Thyroid gland (tissue), 4 donors: ENCODE data around the gene KRT26. TPM values are rescaled to one million over a fixed set of nuclear protein-coding genes. Genes with fewer than 3 reads are reported as not detected.

Experiments
- DNase-seq, 2 donors: peaks; one replicate each; pipeline ENCODE4 v3.0.0-alpha.2; 2019
- H3K27ac ChIP-seq, 3 donors: fragments of 200-600 bp; sonication (generic); 1 replicate in 2 of 3; 2 replicates in 1 of 3; pipeline ENCODE4 v1.5.1; 2016 to 2019; ENCODE audit warnings: mild to moderate bottlenecking in 1 of 3, moderate library complexity in 1 of 3
- H3K27me3 ChIP-seq: fragments of 200-600 bp; sonication (generic); one replicate; pipeline ENCODE4 v1.5.1; 2019
- H3K36me3 ChIP-seq, 2 donors: fragments of 200-600 bp; sonication (generic); one replicate each; pipeline ENCODE4 v1.5.1; 2016 to 2019
- H3K4me1 ChIP-seq, 2 donors: fragments of 200-600 bp; sonication (generic); one replicate each; pipeline ENCODE4 v1.5.1; 2017 to 2019
- H3K4me3 ChIP-seq, 3 donors: fragments of 200-600 bp; sonication (generic); replicated peaks in 1 of 3; 1 replicate in 2 of 3; 2 replicates in 1 of 3; pipeline ENCODE4 v1.5.1; 2016; ENCODE audit warnings: mild to moderate bottlenecking in 1 of 3
- H3K9me3 ChIP-seq: fragments of 200-600 bp; sonication (generic); one replicate; pipeline ENCODE4 v1.5.1; 2017
- CTCF ChIP-seq, 6 experiments: fragments of 200-600 bp in 3 of 6; fragments of 450-650 bp in 3 of 6; sonication (generic) in 3 of 6; IDR thresholded peaks; one replicate each; pipeline ENCODE4 v1.5.1; 2016 to 2019; ENCODE audit warnings: antibody characterized with exemption in 6 of 6, mild to moderate bottlenecking in 2 of 6, inconsistent platforms in 1 of 6, moderate library complexity in 1 of 6
- POLR2A ChIP-seq, 2 donors: fragments of 450-650 bp; IDR thresholded peaks; one replicate each; pipeline ENCODE4 v1.6.1; 2017; ENCODE audit warnings: antibody characterized with exemption in 2 of 2, mild to moderate bottlenecking in 2 of 2, moderate library complexity in 1 of 2
- WGBS, 2 donors: methylation state at CpG; one replicate each; pipeline ENCODE4 v1.1.5; 2017; 5-methylcytosine and 5-hydroxymethylcytosine counted together
- intact Hi-C: fragments of 100-400 bp; cut with DNase I; formaldehyde crosslinking; loops from one replicate; pipeline ENCODE4 v1.15.1; 2023
- total RNA-seq, 4 donors: library from RNA; depleted of rRNA; stranded (reverse); fragments of >200 nt; gene quantifications; one replicate each; pipeline ENCODE4 v1.2.3, GENCODE V29; 2016

KRT26 gene
- total RNA-seq, 4 donors from 2014 or later: not detected

GRCh38 chr17:40775945-40776344 lies 3.9 kb upstream of the KRT26 start:
- Histone ChIP-seq H3K9me3 (no peaks in the 10 kb centered on the region), H3K4me3 (no peak overlapping the region), H3K27me3 (no peaks in the 10 kb centered on the region), H3K27ac (no peak overlapping the region), H3K36me3 (no peaks in the 10 kb centered on the region), H3K4me1 (peaks cover 0 to 15% of the 10 kb centered on the region in 2 donors)
- TF ChIP-seq POLR2A (IDR thresholded peaks at IDR 0.05) (no peak), CTCF (IDR thresholded peaks at IDR 0.05) (no peak)
- intact Hi-C loops: no loop called here
- DNase-seq: no peak
- 79 to 84% methylated on average over 4 of the region's 4 CpGs for WGBS, 2 donors

- Histone ChIP-seq H3K4me3 (no peak overlapping the region), H3K4me1 (no peaks in the 10 kb centered on the region), H3K27ac (no peak overlapping the region), H3K27me3 (no peaks in the 10 kb centered on the region), H3K9me3 (no peaks in the 10 kb centered on the region), H3K36me3 (no peaks in the 10 kb centered on the region)
- DNase-seq: no peak
- TF ChIP-seq CTCF (IDR thresholded peaks at IDR 0.05) (no peak), POLR2A (IDR thresholded peaks at IDR 0.05) (no peak)
- intact Hi-C loops: no loop called here
- 89 to 94% methylated on average over 2 of the region's 2 CpGs for WGBS, 2 donors
These were observed 6.3 kb downstream of the KRT26 start for GRCh38 chr17:40765657-40766056.

DNA sequence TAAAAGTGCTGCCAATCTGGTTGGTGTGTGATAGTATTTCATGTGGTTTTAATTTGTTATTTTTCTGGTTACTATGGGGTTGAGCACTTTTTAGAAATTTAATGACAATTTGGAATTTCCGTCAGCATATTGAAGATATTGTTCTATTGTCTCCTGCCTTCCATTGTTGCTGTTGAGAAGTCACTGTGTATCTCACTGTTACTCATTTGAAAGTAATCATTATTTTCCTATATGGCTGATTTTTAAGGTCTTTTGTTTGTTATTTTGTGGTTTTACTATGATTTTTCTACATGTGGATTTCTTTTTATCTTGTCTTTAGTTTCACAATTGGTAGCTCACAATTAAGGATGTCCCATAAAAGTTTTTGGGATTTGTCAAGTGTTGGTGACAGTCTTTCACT lies 8.2 kb downstream of the KRT26 start:
- 85 to 94% methylated on average over 1 of the region's 1 CpG for WGBS, 2 donors

GRCh38 chr17:40760105-40761016 lies 11.6 kb downstream of the KRT26 start:
- no peak overlapping the region for H3K4me3 ChIP-seq
- intact Hi-C loops: no loop called here
- H3K27me3 ChIP-seq: no peaks in the 10 kb centered on the region
- H3K36me3 ChIP-seq: no peaks in the 10 kb centered on the region
- WGBS, 2 donors: 25 to 27% methylated on average over 1 of the region's 1 CpG
- H3K27ac ChIP-seq: no peak overlapping the region
- TF ChIP-seq POLR2A (IDR thresholded peaks at IDR 0.05) (no peak), CTCF (IDR thresholded peaks at IDR 0.05) (no peak)
- no peak for DNase-seq
- H3K9me3 ChIP-seq: no peaks in the 10 kb centered on the region
- no peaks in the 10 kb centered on the region for H3K4me1 ChIP-seq

More for the DNA sequence above, 8.2 kb downstream of the KRT26 start:
- no peak overlapping the region for H3K4me3 ChIP-seq
- H3K9me3 ChIP-seq: no peaks in the 10 kb centered on the region
- no peaks in the 10 kb centered on the region for H3K27me3 ChIP-seq
- no peak for DNase-seq
- no peaks in the 10 kb centered on the region for H3K36me3 ChIP-seq
- TF ChIP-seq CTCF (IDR thresholded peaks at IDR 0.05) (no peak), POLR2A (IDR thresholded peaks at IDR 0.05) (no peak)
- intact Hi-C loops: no loop called here
- H3K4me1 ChIP-seq: no peaks in the 10 kb centered on the region
- H3K27ac ChIP-seq: no peak overlapping the region

DNA sequence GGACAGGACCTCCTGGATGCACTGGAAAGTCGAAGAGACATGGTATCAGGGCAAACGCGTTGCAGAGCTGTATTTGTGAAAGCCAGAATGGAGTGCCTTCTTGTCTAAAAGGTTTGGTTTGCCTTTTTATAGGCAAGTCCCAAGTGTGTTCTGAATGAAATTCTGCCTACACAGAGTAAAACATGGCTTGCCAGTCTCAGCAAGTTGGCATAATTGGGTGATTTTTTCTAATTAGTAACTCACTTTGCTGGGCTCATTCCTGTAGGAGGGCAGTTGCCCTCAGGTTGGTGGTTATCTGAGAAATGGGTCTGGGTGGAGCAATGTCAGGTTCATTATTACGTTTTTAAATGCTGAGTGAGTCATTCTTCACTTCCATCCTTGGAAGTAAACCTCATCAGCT lies 16.8 kb downstream of the KRT26 start, which contains the start of gene KRT25:
KRT25 (minus strand) TSS at position 101 of the 400 bp plus-strand sequence; CDS start at position 41, 60 bp downstream.
- Histone ChIP-seq H3K27ac (no peak within 1 kb of the TSS), H3K4me3 (no peak within 1 kb of the TSS), H3K27me3 (no peaks in the 10 kb centered on the region), H3K4me1 (no peaks in the 10 kb centered on the region), H3K9me3 (no peaks in the 10 kb centered on the region), H3K36me3 (no peaks in the 10 kb centered on the region)
- 85 to 90% methylated on average over 4 of the region's 4 CpGs for WGBS, 2 donors
- no peak for DNase-seq
- TF ChIP-seq POLR2A (IDR thresholded peaks at IDR 0.05): no peak
- TF ChIP-seq CTCF (IDR thresholded peaks at IDR 0.05): no peak
- intact Hi-C loops: no loop called here
